ENCODE data around the gene AIP. TPM values are rescaled to one million over a fixed set of nuclear protein-coding genes. Genes with fewer than 3 reads are reported as not detected.

Gene AIP
- polyA plus RNA-seq, 3 donors: 76.7 to 132 (median 99.3) TPM

- peaks cover 14 to 39% of the 10 kb centered on the region in 2 donors for H3K4me1 ChIP-seq (ENCODE audit: control insufficient read depth in 1 of 2, insufficient read depth in 2 of 2, low read length in 2 of 2)
- peak overlapping the region in 1 of 2 donors; percentile 64 for H3K4me3 Mint-ChIP-seq
- no peaks in the 10 kb centered on the region for H3K9me3 Mint-ChIP-seq
- TF ChIP-seq CTCF (IDR thresholded peaks at IDR 0.05): no peak
- peaks cover 33% of the 10 kb centered on the region for H3K4me1 Mint-ChIP-seq
- peak overlapping the region in 1 of 7 donors; percentile 37 for H3K27ac Mint-ChIP-seq
- H3K36me3 ChIP-seq (replicated peaks in 1 of 2; ENCODE audit: control insufficient read depth in 1 of 2, insufficient read depth in 2 of 2, low read length in 2 of 2): peaks cover 47 to 86% of the 10 kb centered on the region in 2 donors
- no peak overlapping the region for H3K9ac ChIP-seq (ENCODE audit: insufficient read depth, low read length, poor library complexity, severe bottlenecking)
- WGBS (ENCODE audit: insufficient coverage): 3% methylated on average over 4 of the region's 6 CpGs
- H3K4me3 ChIP-seq (replicated peaks in 1 of 3; ENCODE audit: low read depth in 2 of 3, low read length in 3 of 3): no peak overlapping the region
- no peak overlapping the region for H3K4me2 ChIP-seq (replicated peaks; ENCODE audit: extremely low read depth, low read length, poor library complexity, severe bottlenecking)
- H3K79me2 ChIP-seq (ENCODE audit: insufficient read depth, low read length): no peaks in the 10 kb centered on the region
- no peaks in the 10 kb centered on the region for H3K27me3 Mint-ChIP-seq (ENCODE audit: low read depth in 3 of 3)
- intact Hi-C loops (cut with micrococcal nuclease): no loop called here
- peaks cover 76% of the 10 kb centered on the region for H4K20me1 ChIP-seq (ENCODE audit: insufficient read depth, low read length)
- H3K27ac ChIP-seq (ENCODE audit: low read depth in 1 of 2, low read length in 2 of 2): no peak overlapping the region
- peaks cover 51 to 64% of the 10 kb centered on the region in 2 donors for H3K36me3 Mint-ChIP-seq
- H2AFZ ChIP-seq (ENCODE audit: insufficient read depth, low read depth, low read length, poor library complexity, severe bottlenecking): no peak overlapping the region
- H3K27me3 ChIP-seq (ENCODE audit: control insufficient read depth in 2 of 2, insufficient read depth in 2 of 2, low read length in 2 of 2): no peaks in the 10 kb centered on the region
- H3K9me3 ChIP-seq (replicated peaks in 1 of 2; ENCODE audit: control insufficient read depth in 1 of 2, insufficient read depth in 1 of 2, low read length in 2 of 2): no peaks in the 10 kb centered on the region
- DNase-seq: no peak
Observed at GRCh38 chr11:67436459-67437081, 46.3 kb upstream of the AIP start.

- H3K4me1 ChIP-seq (ENCODE audit: control insufficient read depth in 1 of 2, insufficient read depth in 2 of 2, low read length in 2 of 2): peaks cover 14 to 45% of the 10 kb centered on the region in 2 donors
- peak within 1 kb of the TSS in 1 of 2 donors; percentile 64 for H3K4me3 Mint-ChIP-seq
- no peak for TF ChIP-seq CTCF (IDR thresholded peaks at IDR 0.05)
- H3K9me3 ChIP-seq (replicated peaks in 1 of 2; ENCODE audit: control insufficient read depth in 1 of 2, insufficient read depth in 1 of 2, low read length in 2 of 2): no peaks in the 10 kb centered on the region
- no peak within 1 kb of the TSS for H3K27ac ChIP-seq (ENCODE audit: low read depth in 1 of 2, low read length in 2 of 2)
- no peak within 1 kb of the TSS for H3K9ac ChIP-seq (ENCODE audit: insufficient read depth, low read length, poor library complexity, severe bottlenecking)
- H3K79me2 ChIP-seq (ENCODE audit: insufficient read depth, low read length): no peaks in the 10 kb centered on the region
- peaks cover 82% of the 10 kb centered on the region for H4K20me1 ChIP-seq (ENCODE audit: insufficient read depth, low read length)
- H3K27me3 Mint-ChIP-seq (ENCODE audit: low read depth in 3 of 3): no peaks in the 10 kb centered on the region
- 12% methylated on average over 13 of the region's 26 CpGs for WGBS (ENCODE audit: insufficient coverage)
- H3K4me1 Mint-ChIP-seq: peaks cover 36% of the 10 kb centered on the region
- no peaks in the 10 kb centered on the region for H3K27me3 ChIP-seq (ENCODE audit: control insufficient read depth in 2 of 2, insufficient read depth in 2 of 2, low read length in 2 of 2)
- H3K4me3 ChIP-seq (replicated peaks in 1 of 3; ENCODE audit: low read depth in 2 of 3, low read length in 3 of 3): no peak within 1 kb of the TSS
- H2AFZ ChIP-seq (ENCODE audit: insufficient read depth, low read depth, low read length, poor library complexity, severe bottlenecking): no peak within 1 kb of the TSS
- H3K4me2 ChIP-seq (replicated peaks; ENCODE audit: extremely low read depth, low read length, poor library complexity, severe bottlenecking): no peak within 1 kb of the TSS
- no peak for DNase-seq
- peaks cover 50 to 64% of the 10 kb centered on the region in 2 donors for H3K36me3 Mint-ChIP-seq
- intact Hi-C loops (cut with micrococcal nuclease): no loop called here
- H3K36me3 ChIP-seq (replicated peaks in 1 of 2; ENCODE audit: control insufficient read depth in 1 of 2, insufficient read depth in 2 of 2, low read length in 2 of 2): peaks cover 41 to 83% of the 10 kb centered on the region in 2 donors
- H3K27ac Mint-ChIP-seq: peak within 1 kb of the TSS in 2 of 7 donors; percentile 37 to 70
- no peaks in the 10 kb centered on the region for H3K9me3 Mint-ChIP-seq
Observed at GRCh38 chr11:67437082-67437808, 45.6 kb upstream of the AIP start, which contains the start of gene PTPRCAP. TSS of gene PTPRCAP (minus strand) at chr11:67437682. CDS start at chr11:67437619, 63 bp downstream.
